GM19025 (cell line): ENCODE data around the gene ZNF652.

Experiments
- ATAC-seq: cut with Tn5 transposase; IDR thresholded peaks from one replicate; pipeline ENCODE4 v1.9.1; 2021; ENCODE audit warnings: mild to moderate bottlenecking, low read depth, moderate library complexity; ENCODE audit not compliant: unreplicated experiment

Gene ZNF652

DNA sequence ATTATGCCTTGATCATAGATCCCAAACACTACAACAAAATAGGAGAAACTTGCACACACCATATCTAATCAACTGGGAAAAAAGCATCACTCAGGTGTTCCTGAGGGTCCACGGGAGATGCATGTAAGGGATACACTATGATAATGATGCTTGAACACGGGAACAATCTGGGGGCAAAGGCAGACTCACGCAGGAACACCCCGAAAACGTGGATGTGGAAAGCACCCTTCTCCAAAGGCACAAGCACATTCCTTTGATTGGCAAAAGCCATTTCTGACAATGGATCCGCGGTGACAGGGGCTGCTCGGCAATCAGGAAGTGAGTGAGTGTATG, 1.3 kb downstream of the ZNF652 start:
- no peak for ATAC-seq

DNA sequence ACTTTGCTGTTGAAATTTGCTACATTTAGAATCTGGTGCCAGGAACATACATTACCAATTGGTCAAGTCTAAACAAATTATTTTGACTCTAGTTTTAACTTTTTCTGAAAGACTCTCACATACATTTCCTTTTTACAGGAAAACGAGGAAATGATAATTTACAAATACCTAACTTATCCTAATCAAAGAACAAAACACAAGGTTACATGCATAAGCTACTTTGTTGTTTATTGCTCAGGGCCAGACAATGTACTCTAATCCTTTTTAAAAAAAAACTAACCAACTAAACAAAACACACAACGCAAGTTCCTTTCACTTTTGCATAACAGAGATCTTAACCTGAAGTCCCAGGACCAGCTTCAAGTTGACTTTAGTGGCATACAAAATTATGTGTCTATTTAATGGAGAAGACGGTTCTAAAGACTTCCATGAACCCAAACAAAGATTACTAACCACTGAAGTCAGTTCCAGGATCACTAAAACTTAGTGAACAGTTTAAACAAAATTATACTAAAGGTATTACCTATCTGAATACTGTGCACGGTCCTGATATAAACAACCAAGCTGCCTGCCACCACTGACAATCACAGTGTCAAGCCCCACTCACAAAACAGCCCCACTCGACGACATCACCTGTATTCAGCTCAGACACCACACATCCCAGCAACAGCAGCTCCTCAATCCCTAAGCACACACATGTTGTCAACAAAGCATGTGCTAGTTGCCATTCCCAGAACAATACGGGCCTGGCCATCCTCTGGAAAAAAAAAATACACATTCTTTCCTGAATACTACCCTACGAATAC, 1.9 kb downstream of the ZNF652 start:
- ATAC-seq = no peak

DNA sequence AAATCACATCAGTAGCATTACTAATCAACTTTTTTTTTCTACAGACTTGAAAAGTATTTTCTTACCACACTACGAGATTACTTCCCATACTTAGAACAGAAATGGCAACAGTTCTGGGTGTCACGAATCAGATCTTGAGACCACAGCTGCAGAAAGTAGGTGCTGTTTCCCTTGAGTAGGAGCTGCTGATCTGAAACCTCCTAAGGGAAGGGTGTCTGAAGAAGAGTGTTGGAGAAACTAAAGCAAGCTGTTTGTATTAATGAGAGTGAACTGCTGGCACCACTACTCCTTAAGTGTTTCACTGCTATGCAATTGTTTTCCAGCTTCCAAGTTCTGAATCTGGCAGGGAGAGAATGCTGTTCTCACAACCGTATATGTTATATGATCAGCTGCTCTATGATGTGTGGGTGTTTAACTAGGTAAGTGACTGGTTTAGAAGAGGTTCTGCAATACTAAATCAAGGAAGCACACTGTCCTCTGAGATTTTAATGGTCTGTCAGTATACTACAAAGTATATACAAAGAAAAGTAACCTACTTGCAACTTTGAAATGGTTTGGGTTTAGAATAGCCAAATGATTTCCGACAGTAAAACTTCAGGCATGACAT, 3.3 kb downstream of the ZNF652 start:
- ATAC-seq = no peak

DNA sequence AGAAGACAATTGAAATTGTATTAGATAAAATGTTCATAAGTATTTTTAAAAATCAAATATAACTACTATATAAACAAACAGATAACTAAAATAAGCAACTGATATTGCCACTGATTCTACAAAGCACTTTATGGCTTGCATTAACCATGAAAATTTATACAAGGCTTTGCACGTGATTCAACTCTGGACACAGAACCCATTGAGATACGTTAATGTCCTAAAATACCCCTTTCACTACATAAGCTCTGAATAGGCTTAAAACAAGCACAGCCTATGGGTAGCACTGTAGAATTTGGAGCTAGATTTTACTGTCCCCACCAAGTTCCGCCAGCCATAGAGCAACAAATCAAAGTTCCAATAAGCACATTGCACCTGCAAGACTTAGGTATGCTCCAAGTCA, 4.5 kb downstream of the ZNF652 start:
- no peak for ATAC-seq

DNA sequence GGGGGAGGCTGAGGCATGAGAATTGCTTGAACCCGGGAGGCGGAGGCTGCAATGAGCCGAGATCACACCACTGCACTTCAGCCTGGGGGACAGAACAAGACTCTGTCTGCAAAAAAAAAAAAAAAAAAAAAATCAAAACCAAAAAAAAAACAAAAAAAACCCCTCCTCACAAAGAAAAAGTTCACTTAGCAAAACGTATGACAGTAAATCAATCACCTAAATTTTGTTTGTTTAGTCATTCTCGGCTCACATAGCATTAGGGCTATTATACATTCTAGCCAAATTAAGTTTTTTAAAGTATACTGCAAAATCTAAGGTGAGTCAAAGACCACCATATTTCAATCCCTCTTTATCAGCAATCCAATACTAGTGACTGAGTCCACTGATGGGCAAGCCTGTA, 5.7 kb downstream of the ZNF652 start:
- ATAC-seq = no peak

DNA sequence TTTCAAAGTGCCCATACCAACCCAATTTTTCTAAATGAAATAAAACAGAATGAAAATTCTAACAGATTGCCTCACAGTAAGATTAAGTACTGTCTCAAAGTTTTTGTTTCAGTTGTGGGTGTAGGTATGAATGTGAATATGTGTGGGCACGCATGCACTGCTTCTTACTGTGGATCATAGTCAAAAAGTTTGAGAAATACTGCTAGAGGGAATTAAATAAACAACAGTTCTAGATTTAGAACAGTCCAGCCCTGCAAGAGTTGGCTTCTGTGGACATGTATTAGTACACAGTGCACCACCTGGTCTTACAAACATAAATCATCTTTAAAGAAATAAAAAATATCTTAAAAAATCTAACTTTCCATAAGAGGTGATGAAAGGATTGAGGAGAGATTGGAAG, 8.4 kb downstream of the ZNF652 start:
- no peak for ATAC-seq

DNA sequence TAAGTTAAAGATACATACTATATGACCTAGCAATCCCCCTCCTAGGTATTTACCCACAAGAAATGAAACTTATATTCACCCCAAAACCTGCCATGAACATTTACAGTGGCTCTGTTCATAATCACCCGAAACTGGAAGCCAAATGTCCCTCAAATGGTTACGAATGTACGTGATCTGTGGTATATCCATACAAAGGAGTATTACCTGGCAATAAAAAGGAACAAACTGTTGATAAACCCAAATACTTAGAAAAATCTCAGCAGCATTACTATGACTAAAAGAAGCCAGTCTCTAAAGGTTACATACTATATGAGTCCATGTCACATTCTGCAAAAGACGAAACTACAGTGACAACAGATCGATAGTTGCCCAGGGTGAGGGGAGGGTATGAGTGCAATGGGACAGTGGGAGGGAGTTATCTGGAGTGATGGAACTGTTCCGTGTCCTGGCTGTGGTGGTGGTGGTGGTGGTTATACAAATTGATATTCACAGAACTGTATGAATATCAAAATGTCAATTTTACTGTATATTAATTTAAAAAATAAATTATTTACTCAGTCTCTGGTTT, 9.4 kb downstream of the ZNF652 start:
- ATAC-seq = no peak

DNA sequence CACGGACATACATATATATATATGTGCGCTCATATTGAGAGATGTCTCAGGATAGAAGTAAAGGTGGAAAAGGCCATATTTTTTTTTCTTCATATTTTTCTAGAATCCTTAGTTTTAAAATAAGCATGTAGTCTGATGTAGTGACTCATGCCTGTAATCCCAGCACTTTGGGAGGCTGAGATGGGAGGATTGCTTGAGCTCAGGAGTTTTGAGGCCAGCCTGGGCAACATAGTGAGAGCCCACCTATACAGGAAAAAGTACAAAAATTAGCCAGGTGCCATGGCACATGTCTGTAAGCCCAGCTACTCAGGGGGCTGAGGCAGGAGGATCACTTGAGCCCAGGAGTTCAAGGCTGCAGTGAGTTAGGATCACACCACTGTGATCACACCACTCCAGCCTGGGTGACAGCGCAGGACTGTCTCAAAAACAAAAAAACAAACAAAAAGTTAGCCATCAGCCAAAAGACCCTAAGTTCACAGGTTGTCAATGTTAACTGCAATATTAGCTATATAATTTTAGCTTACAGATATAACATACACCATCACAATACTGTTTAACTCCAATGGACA, 10.4 kb downstream of the ZNF652 start:
- ATAC-seq = no peak

DNA sequence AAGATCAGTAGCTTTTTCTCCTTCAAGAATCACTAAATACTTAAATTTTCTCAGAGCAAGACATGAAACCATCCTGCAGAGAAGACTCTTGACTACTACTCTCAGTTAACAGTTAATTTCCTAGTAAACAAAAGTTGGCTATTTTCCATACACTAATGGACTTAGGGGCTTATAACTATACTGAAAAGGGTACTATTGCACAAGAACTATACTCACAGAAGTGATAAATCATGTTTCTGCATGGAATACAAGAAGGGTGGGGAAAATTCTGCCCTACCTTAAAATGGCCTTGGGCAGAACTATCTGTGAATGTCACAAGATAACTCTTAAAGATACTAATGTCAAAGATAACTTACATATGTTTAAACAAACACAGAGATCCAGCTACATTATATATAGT, 12.5 kb downstream of the ZNF652 start:
- ATAC-seq = no peak

DNA sequence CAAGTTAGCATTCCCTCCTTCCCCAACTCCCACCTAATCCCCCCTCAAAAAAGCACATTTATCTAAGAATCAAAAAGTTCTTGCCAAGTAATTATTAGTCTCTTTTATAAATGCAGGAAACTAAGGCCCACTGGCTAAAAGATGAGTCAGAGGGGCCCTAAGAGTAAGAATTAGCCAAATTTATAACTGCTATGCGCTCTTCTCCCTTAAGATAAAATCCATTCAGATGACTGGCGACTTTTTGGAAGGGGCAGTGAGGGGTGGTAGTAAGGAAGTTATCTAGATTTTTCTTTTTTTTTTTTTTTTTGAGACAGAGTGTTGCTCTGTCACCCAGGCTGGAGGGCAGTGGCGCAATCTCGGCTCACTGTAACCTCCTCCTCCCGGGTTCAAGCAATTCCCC, 17.1 kb downstream of the ZNF652 start:
- ATAC-seq = no peak

DNA sequence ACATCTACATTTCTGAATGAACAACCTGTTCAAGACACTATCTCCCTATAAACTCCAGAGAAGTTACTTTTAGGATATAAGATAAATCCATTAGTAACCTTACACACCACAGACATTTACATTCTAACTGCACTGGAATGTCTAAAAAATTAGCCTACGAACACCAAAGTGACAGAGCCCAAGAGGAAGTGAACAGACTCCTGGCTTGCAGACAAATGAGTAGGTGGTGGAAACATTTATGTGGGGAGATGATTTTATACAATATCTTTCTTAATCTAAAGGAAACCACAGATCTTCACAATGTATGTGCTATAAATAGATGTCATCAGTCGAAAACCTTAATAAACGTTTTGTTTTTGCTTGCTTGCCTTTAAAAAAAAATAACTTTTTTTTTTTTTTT, 18.8 kb downstream of the ZNF652 start:
- no peak for ATAC-seq

DNA sequence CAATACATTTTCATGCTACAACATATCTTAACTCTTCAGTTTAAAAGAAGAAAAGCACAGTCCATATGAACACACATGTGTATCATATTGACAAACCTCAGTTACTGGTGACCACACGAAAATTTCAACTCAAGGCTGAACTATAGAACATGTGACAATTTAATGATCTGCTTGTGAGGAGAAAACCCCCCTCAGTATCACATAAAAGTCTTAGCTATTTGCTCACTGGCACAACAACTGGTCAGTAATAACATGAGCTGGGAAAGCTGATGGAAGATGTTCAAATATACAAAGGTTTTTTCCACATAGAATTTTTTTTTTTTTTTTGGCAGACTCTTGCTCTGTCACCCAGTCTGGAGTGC, 19.5 kb downstream of the ZNF652 start:
- ATAC-seq = no peak

DNA sequence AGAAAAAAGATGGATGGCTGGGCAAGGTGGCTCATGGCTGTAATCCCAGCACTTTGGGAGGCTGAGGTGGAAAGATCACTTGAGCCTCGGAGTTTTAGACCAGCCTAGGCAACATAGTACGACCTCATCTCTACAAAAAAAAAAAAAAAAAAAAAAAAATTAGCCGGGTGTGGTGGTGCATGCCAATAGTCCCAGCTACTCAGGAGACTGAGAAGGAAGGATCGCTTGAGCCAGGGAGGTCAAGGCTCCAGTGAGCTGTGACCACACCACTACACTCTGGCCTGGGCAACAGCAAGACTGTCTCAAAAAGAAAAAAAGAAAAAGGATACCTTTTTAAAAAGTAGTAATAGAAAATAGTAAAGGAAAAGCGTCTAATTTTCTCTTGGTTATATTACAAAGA, 20.7 kb downstream of the ZNF652 start:
- no peak for ATAC-seq

DNA sequence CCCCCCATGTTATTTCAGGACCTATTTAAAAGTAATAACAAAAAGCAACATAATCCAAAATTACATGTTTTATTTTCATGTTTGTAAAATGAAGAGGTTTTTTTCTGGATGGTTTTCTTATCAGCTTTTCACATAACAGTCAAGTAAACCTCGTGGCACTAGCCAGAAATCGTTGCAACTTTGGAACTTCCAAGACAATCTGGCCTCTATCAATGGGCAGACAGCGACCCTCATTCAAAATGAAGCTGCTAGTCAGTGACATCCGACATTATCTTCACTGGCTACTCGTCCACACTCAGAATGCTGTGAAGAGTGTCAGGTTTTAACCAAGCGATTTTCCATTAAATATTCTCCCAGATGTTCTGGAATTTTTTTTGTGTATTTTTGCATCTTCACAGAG, 22.7 kb downstream of the ZNF652 start:
- ATAC-seq = no peak

DNA sequence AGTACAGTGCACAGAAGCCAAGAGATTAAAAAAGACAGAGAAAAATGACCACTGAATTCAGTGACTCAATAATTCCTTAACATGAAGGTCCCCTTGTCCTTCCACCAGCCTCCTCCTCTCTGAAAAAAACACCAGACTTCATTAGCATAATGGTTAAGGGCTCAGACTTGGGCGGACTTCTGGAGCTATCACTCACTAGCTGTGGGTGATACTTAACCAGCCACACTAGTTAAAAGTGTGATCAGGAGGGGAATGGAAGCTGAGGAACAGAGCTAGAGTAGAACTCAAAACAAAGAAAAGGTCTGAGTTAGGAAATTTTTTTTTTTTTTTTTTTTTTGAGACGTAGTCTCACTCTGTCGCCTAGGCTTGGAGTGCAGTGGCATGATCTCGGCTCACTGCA, 23.2 kb downstream of the ZNF652 start:
- no peak for ATAC-seq

DNA sequence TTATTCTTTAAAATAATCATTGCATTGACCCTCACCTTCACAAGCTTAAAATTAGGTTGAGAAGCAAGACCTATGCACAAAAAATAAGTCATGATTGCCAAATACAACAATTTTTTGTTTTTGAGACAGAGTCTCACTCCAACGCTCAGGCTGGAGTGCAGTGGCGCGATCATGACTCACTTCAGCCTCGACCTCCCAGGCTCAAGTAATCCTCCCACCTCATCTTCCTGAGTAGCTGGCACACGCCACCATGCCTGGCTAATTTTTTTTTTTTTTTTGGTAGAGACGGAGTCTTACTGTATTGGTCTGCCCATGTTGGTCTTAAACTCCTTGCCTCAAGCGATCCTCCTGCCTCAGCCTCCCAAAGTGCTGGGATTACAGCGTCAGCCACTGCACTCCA, 24.2 kb downstream of the ZNF652 start:
- no peak for ATAC-seq

DNA sequence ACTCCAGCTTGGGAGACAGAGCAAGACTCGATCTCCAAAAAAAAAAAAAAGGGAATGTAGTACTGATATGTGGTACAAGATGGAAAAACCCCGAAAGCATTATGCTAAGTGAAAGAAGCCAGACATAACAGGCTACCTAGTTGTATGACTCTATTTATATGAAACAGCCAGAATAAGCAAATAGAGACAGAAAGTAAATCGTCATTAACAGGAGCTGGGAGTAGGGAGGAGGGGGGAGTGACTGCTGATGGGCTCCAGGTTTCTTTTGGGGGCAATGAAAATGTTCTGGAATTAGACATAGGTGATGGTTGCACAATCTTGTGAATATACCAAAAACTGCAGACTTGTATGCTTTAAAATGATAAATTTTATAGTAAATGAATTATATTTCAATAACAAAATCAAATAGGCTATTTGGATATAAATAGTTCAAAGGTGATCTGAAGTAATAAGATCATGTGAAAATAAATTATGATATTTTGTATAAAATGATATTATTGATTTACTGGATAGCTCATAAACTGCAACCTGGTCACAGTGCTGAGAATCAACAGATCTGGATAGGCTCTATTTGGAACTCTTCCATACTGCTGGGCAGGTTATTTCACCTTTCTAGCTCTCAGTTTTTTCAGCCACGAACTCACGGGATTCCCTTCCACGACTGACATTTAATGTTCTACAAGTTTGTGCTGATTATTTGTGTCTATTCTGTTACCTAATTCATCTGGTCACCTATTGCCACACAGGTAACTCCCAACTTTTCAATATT, 27.1 kb downstream of the ZNF652 start:
- ATAC-seq = no peak

DNA sequence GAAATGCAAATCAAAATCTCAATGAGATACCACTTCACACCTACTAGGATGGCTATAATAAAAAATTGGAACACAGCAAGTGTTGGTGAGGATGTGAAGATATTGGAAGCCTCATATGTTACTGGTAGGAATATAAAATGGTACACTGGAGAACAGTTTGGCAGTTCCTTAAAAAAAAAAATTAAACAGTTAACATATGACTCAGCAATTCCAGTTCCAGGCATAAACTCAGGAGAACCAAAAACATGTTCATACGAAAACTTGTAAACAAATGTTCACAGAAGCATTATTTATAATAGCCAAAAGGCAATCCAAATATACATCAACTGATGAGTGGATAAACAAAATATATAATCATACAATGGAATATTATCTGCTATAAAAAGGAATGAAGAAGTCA, 28.2 kb downstream of the ZNF652 start:
- ATAC-seq = no peak

DNA sequence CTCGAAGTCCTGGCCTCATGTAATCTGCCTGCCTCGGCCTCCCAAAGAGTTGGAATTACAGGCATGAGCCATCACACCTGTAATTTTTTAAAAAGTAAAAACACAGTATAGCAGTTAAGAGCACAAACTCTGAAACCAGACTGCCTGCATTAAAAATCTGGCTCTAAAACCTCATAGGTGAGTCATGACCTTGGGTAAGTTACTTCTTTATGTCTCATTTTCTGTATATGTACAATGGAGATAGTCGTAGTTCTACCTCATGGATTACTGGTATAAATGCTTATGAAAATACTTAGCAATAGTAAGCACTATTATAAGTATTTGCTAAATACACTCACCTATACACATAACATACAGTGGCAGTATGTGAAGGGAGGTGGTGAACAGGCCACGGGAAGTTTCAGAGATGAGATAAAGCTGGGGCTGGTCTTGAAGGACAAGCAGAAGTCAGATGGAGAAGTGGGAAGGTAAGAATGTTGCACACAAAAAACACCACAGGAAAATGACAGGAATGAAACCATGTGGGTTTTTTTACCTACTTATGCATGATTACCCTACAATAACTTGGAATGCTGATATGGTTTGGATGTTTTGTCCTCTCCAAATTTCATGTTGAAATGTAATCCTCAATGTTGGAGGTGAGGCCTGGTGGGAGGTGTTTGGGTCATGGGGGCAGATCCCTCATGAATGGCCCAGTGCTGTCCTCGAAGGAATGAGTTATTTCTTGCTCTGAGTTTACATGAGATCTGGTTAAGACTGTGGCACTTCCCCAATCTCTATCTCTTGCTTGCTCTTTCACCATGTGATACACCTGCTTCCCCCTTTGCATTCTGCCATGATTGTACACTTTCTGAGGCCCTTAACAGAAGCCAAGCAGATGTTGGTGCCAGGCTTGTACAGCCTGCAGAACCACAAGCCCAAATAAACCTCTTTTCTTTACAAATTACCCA, 33.9 kb downstream of the ZNF652 start:
- no peak for ATAC-seq

DNA sequence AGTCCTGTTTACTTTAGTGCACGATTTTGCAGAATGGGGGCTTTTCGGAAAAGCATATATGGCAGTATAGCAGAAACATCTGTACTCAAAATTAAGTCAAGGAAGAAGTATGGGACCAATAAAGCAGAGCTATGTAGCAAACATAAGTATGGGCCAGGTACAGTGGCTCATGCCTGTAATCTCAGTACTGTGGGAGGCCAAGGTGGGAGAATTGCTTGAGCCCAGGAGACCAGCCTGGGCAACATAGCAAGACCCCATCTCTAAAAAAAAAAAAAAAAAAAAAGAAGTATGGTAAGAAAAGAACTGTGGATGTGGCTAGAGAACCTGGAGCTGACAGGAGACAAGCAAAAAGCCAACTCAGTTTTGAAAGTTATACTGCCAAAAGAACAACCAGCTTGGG, 36.1 kb downstream of the ZNF652 start:
- ATAC-seq = no peak
